ENCODE measurements around the gene ATP6V1E1. TPM values are rescaled to one million over a fixed set of nuclear protein-coding genes. Genes with fewer than 3 reads are reported as not detected.

Gene ATP6V1E1
- total and polyA plus RNA-seq, 2 of the 13 experiments (the other 11 are each of a cell fraction or from before 2014, with no cell fraction given) = 69.3 to 90.9 TPM

DNA sequence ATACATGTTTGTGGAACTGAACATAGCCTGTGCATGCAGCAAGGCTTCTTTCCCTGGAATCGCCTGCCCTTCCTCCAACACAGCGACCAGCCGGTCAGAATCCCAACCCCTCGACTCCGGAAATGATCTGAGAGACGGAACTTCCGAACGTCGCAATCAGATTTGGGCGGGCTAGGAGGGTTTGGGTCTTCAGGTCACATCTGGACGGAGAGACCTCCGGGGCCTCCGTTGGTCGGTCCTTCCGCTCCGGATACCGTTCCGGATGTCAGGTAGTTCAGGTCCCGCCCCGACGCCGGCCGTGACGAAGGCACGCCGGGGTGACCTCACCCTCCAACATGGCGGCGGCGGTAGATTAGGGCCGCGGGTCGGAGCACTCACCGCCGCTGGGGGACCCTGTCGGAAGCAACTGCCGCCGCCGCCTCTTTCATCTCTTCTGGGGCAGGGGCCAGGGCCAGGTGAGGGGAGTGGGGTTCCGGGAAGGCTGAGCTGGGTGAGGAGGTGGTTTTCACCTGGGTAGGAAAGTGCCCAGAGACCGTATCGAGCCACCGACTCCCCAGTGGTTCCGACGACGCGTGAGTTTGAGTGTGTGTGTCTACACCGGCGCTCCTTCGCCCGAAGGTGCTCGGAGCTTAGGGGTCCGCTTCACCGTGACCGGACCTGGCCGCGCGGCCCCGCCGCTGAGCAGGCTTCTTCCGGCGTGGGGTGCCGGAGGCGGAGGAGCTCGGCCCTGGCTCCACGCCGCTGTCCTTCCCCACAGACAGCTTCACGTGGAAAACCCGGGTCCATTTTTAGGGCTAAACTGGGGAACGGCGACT lies 10.1 kb upstream of the ATP6V1E1 start, which contains the start of gene BCL2L13 (continued):
- TF ChIP-seq, protein P1, sequence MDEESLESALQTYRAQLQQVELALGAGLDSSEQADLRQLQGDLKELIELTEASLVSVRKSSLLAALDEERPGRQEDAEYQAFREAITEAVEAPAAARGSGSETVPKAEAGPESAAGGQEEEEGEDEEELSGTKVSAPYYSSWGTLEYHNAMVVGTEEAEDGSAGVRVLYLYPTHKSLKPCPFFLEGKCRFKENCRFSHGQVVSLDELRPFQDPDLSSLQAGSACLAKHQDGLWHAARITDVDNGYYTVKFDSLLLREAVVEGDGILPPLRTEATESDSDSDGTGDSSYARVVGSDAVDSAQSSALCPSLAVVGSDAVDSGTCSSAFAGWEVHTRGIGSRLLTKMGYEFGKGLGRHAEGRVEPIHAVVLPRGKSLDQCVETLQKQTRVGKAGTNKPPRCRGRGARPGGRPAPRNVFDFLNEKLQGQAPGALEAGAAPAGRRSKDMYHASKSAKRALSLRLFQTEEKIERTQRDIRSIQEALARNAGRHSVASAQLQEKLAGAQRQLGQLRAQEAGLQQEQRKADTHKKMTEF (CRISPR knock-in tag; IDR thresholded peaks at IDR 0.05) = peak; percentile 94
- TF ChIP-seq KLF9 (CRISPR knock-in tag; IDR thresholded peaks at IDR 0.05; ENCODE audit: low read depth) (peak; percentile 56; the same call in 1 of the 2 replicates), MAF1 (CRISPR knock-in tag; IDR thresholded peaks at IDR 0.05; ENCODE audit: borderline replicate concordance) (0 out of 2 replicates have a peak, but pooled peaks have one; percentile 33), SETDB1 (CRISPR knock-in tag; IDR thresholded peaks at IDR 0.05; ENCODE audit: borderline replicate concordance) (no peak), PHF8 (CRISPR knock-in tag; IDR thresholded peaks at IDR 0.05) (peak; percentile 77), ZNF256 (CRISPR knock-in tag; conservative IDR thresholded peaks at IDR 0.05) (peak; percentile 38; the same call in 1 of the 2 replicates), EP300 (IDR thresholded peaks at IDR 0.05; ENCODE audit: low read depth in 2 of 2, low read length in 2 of 2) (peak in 1 of 2 experiments; percentile 43; a peak in 1 of 4 replicates), EP300 (CRISPR knock-in tag; IDR thresholded peaks at IDR 0.05; ENCODE audit: borderline replicate concordance) (no peak; the same call in 1 of the 2 replicates), SIX1 (CRISPR knock-in tag; IDR thresholded peaks at IDR 0.05; ENCODE audit: borderline replicate concordance) (0 out of 2 replicates have a peak, but pooled peaks have one; percentile 10), REL (CRISPR knock-in tag; conservative IDR thresholded peaks at IDR 0.05) (no peak; the same call in 1 of the 2 replicates)
- TF ChIP-seq, protein P2, sequence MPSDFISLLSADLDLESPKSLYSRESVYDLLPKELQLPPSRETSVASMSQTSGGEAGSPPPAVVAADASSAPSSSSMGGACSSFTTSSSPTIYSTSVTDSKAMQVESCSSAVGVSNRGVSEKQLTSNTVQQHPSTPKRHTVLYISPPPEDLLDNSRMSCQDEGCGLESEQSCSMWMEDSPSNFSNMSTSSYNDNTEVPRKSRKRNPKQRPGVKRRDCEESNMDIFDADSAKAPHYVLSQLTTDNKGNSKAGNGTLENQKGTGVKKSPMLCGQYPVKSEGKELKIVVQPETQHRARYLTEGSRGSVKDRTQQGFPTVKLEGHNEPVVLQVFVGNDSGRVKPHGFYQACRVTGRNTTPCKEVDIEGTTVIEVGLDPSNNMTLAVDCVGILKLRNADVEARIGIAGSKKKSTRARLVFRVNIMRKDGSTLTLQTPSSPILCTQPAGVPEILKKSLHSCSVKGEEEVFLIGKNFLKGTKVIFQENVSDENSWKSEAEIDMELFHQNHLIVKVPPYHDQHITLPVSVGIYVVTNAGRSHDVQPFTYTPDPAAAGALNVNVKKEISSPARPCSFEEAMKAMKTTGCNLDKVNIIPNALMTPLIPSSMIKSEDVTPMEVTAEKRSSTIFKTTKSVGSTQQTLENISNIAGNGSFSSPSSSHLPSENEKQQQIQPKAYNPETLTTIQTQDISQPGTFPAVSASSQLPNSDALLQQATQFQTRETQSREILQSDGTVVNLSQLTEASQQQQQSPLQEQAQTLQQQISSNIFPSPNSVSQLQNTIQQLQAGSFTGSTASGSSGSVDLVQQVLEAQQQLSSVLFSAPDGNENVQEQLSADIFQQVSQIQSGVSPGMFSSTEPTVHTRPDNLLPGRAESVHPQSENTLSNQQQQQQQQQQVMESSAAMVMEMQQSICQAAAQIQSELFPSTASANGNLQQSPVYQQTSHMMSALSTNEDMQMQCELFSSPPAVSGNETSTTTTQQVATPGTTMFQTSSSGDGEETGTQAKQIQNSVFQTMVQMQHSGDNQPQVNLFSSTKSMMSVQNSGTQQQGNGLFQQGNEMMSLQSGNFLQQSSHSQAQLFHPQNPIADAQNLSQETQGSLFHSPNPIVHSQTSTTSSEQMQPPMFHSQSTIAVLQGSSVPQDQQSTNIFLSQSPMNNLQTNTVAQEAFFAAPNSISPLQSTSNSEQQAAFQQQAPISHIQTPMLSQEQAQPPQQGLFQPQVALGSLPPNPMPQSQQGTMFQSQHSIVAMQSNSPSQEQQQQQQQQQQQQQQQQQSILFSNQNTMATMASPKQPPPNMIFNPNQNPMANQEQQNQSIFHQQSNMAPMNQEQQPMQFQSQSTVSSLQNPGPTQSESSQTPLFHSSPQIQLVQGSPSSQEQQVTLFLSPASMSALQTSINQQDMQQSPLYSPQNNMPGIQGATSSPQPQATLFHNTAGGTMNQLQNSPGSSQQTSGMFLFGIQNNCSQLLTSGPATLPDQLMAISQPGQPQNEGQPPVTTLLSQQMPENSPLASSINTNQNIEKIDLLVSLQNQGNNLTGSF (CRISPR knock-in tag; IDR thresholded peaks at IDR 0.05) = peak; percentile 68; the same call in 1 of the 2 replicates
- TF ChIP-seq, protein P3, sequence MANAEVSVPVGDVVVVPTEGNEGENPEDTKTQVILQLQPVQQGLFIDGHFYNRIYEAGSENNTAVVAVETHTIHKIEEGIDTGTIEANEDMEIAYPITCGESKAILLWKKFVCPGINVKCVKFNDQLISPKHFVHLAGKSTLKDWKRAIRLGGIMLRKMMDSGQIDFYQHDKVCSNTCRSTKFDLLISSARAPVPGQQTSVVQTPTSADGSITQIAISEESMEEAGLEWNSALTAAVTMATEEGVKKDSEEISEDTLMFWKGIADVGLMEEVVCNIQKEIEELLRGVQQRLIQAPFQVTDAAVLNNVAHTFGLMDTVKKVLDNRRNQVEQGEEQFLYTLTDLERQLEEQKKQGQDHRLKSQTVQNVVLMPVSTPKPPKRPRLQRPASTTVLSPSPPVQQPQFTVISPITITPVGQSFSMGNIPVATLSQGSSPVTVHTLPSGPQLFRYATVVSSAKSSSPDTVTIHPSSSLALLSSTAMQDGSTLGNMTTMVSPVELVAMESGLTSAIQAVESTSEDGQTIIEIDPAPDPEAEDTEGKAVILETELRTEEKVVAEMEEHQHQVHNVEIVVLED (CRISPR knock-in tag; IDR thresholded peaks at IDR 0.05; ENCODE audit: borderline replicate concordance) = peak; percentile 99
- TF ChIP-seq, protein P4, sequence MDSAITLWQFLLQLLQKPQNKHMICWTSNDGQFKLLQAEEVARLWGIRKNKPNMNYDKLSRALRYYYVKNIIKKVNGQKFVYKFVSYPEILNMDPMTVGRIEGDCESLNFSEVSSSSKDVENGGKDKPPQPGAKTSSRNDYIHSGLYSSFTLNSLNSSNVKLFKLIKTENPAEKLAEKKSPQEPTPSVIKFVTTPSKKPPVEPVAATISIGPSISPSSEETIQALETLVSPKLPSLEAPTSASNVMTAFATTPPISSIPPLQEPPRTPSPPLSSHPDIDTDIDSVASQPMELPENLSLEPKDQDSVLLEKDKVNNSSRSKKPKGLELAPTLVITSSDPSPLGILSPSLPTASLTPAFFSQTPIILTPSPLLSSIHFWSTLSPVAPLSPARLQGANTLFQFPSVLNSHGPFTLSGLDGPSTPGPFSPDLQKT (CRISPR knock-in tag; IDR thresholded peaks at IDR 0.05; ENCODE audit: borderline replicate concordance) = peak; percentile 64; the same call in 1 of the 2 replicates

Data from HepG2 (cell line).